DND-41 (cell line): ENCODE data around the gene LHFPL2.

Experiments
- EZH2 ChIP-seq: IDR thresholded peaks from 3 replicates; pipeline ENCODE4 v1.6.1; 2012; ENCODE audit warnings: borderline replicate concordance, low read depth, mild to moderate bottlenecking, moderate library complexity, low read length, inconsistent platforms; ENCODE audit not compliant: severe bottlenecking
- TF ChIP-seq, protein P1 (sequence below): IDR thresholded peaks from 2 replicates; pipeline ENCODE4 v1.5.1; 2012; ENCODE audit warnings: borderline replicate concordance, low read length, moderate library complexity, mild to moderate bottlenecking; ENCODE audit not compliant: poor library complexity, severe bottlenecking; ENCODE audit errors: extremely low read depth

DNA sequence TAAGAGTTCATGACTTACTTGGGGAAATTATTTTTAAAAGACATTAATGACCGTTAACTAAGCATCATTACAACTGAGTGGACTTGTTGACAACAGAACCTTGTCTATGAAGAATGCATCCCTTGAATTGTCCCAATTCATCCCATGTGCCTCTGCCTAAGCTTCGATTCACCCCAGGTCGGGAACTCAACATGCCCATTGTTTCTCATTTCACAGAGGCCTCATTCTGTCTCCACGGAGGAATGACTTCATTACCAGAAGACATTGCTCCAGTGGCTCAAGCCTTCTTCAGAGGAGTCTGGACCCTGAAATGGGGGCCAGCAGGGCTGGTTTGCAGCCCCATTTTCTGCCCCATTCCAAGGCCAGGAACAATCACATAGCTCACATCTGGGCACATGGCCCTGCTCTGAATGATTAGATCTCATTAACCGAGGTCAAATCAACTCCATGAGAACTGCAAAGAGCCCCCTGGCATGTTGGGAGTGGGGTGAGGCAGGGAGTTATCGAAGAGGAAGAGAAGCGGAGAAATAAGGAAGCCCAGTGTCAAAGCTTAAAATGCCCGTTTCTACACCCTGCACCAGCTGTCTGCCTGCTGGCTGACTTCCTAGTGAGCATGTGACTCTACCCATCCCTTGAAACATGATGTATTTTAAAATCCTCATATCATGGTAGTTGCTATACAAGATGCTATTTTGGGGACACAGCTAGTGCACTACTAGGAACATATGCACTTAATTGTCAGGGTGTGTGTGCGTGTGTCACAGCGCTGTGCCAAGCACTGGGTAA, 137.3 kb downstream of the LHFPL2 start:
- TF ChIP-seq, protein P1, sequence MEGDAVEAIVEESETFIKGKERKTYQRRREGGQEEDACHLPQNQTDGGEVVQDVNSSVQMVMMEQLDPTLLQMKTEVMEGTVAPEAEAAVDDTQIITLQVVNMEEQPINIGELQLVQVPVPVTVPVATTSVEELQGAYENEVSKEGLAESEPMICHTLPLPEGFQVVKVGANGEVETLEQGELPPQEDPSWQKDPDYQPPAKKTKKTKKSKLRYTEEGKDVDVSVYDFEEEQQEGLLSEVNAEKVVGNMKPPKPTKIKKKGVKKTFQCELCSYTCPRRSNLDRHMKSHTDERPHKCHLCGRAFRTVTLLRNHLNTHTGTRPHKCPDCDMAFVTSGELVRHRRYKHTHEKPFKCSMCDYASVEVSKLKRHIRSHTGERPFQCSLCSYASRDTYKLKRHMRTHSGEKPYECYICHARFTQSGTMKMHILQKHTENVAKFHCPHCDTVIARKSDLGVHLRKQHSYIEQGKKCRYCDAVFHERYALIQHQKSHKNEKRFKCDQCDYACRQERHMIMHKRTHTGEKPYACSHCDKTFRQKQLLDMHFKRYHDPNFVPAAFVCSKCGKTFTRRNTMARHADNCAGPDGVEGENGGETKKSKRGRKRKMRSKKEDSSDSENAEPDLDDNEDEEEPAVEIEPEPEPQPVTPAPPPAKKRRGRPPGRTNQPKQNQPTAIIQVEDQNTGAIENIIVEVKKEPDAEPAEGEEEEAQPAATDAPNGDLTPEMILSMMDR: no peak
- no peak for TF ChIP-seq EZH2
